GM12892 (cell line): ENCODE data around the gene CMIP.
"Not testable (repeated sequence)": the region's sequence is repeated elsewhere in the genome, so short reads cannot be mapped to it uniquely, and the experiment has no call there.

Experiments
- DNase-seq: peaks from one replicate; pipeline ENCODE4 v3.0.0; 2011; ENCODE audit not compliant: insufficient read length
- FAIRE-seq: peaks from 2 replicates; lab custom pipeline; 2011; peaks lifted over from hg19 to GRCh38; lab: Jason Lieb, UNC
- POLR2A ChIP-seq: IDR thresholded peaks from 2 replicates; pipeline ENCODE4 v1.6.1; 2011; ENCODE audit warnings: low read depth, low read length, control low read depth
- POLR2AphosphoS5 ChIP-seq: IDR thresholded peaks from 2 replicates; pipeline ENCODE4 v1.6.1; 2011; ENCODE audit warnings: low read depth, low read length, control low read depth
- TAF1 ChIP-seq: IDR thresholded peaks from 2 replicates; pipeline ENCODE4 v1.6.1; 2011; ENCODE audit warnings: low read depth, mild to moderate bottlenecking, control low read depth, low read length, borderline replicate concordance

The CMIP gene

DNA sequence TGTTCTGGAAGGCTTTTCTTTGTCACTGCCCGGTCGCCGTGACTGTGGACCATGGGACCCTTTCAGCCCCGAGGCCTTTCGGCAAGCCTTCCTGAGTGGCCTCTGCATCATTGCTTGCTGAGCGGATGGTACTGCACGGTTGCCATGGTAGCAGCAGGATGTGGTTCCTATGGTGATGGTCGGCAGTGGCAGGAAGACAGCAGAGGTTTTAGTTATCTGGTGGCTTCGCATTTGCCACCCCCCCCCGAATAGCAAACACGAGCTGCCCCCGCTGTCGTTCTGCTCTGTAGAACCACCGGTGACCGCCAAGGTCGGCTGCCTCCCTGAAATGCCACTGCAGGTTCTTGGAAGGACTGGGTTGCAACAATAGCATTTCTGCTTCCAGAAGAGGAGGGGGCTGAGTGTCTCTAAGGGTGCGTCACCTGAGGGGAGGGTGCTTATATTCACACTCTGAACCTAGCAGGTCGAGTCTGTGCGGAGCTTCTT, 76.6 kb downstream of the CMIP start:
- DNase-seq (peak; percentile 48), FAIRE-seq (no peak)
- no peak for TF ChIP-seq POLR2AphosphoS5
- no peak for TF ChIP-seq TAF1
- TF ChIP-seq POLR2A, result no peak

GRCh38 chr16:81522108-81522701, 77.6 kb downstream of the CMIP start:
- FAIRE-seq (no peak), DNase-seq (no peak)
- TF ChIP-seq POLR2AphosphoS5 (no peak), POLR2A (no peak), TAF1 (no peak)

GRCh38 chr16:81522851-81523250, 78.2 kb downstream of the CMIP start:
- not testable (repeated sequence) for DNase-seq, FAIRE-seq

DNA sequence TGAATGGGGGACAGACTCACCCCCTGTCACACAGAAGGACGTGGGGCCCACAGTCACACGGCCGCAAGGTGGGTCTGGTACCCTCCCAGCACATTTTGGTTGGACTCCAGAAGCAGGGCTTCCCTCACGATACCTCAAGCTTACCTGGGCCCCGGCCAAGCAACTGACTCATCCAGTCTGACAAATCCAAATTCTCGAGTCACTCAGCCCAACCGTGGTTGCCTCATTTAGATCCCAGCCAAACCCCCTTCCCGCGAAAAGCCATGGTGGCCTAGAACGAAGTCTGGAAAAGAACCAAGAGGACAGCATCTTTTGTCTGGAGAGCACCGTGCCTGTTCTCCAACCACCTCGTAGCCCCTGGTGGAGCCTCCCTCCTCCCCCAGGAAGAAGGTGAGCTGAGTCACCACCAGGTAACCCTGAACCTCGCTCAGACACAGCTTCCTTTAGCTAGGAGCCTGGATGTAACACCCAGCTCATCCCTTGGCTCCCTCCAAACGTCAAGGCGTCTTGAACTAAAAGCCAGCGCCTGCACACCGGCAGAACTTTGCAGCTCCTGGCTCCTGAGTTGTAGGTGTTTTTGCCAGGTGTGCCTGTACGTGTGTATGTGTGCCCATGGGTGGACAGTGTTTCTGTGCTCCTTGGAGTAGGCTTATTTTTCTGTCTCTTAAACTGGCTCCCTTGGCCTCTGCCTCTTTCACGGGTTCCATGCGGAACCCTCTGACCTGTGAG, 78.9 kb downstream of the CMIP start:
- DNase-seq, result no peak

DNA sequence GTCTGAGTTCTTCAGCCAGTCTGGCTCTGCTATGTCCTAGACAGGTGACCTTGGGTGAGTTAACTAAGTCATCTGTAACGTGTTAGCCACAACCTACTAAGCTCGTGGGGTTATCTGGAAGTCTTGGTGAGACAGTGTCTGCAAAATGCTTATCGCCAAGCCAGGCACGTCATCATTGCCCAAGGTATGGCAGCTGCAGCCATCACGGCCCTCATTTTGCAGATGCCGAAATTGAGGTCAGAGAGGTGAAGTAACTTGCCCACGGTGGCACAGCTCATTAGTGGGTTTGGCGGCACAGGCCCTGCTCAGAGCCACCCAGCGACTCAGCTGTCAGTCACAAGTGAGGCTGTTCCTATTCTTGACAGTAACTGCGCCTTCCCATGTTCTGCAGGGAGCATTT, 79.8 kb downstream of the CMIP start:
- DNase-seq (no peak), FAIRE-seq (no peak)
- TF ChIP-seq TAF1 (no peak), POLR2AphosphoS5 (no peak), POLR2A (no peak)

More for the DNA sequence above, 78.9 kb downstream of the CMIP start:
- FAIRE-seq, result no peak
- TF ChIP-seq POLR2AphosphoS5 (no peak), POLR2A (no peak), TAF1 (no peak)

DNA sequence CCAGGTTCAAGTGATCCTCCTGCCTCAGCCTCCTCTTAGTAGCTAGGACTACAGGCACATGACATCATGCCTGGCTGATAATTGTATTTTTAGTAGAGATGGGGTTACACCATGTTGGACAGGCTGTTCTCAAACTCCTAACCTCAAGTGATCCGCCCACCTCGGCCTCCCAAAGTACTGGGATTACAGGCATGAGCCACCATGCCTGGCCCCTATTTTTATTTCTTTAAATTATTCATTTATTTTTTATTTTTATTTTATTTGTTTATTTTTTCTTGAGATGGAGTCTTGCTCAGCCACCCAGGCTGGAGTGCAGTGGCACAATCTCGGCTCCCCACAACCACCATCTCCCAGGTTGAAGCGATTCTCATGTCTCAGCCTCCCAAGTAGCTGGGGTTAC, 80.3 kb downstream of the CMIP start:
- not testable (repeated sequence) for DNase-seq, FAIRE-seq

DNA sequence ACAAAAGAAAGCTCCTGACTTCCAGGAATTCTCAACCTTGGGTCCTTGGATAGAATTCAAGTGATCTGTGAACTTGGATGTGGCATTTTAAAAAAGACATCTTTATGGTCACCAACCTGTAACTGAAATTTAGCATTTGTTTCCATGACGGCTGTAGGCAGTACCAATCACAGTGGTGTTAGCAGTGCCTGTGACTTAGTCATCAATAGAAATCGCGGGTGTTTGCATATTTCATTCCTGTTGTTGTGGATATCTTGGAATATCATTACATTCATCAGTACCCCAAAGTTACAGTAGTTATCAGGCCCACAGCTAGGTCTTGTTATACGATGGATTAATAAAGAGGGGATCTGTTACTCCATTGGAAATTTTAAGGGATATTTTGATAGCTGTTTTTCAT, 81.6 kb downstream of the CMIP start:
- no peak for DNase-seq
- no peak for TF ChIP-seq TAF1
- TF ChIP-seq POLR2A, result no peak
- no peak for TF ChIP-seq POLR2AphosphoS5
- no peak for FAIRE-seq

GRCh38 chr16:81526935-81527334, 82.3 kb downstream of the CMIP start:
- no peak for TF ChIP-seq POLR2A
- TF ChIP-seq TAF1, result no peak
- TF ChIP-seq POLR2AphosphoS5, result no peak
- no peak for DNase-seq
- FAIRE-seq, result no peak

DNA sequence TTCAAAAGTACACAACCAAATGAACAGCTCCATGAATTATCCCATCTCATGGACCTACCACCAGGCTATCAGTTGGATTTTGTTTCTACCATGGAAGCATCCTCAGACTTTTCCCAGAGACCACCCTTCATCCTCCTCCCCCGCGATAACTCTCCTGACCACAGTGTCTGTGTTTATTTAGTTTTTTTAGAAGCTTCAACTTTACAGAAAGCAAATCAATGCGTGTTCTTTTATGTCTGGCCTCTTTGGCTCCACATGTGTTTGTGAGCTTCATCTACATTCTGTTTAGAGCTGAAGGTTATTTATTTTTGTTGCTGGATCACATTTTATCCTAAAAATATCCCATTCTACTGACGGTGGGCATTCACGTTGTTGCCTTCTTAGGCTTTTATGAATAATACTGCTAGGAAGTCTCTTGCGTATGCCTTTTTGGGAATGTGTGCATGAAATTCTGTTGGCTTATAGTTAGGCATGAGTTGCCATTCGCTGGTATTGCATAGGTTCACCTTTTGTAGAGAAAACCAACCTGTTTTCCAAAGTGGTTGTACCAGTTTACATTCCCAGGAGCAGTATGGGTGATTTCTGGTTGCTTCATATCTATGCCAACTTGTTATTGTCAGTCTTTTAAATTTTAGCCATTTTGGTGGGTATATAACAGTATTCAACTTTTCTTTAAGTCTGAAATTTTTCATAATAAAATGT, 83.0 kb downstream of the CMIP start:
- DNase-seq, result no peak
- FAIRE-seq, result no peak
- no peak for TF ChIP-seq POLR2AphosphoS5
- no peak for TF ChIP-seq POLR2A
- TF ChIP-seq TAF1, result no peak

- DNase-seq, result no peak
- FAIRE-seq, result no peak
- no peak for TF ChIP-seq POLR2A
- no peak for TF ChIP-seq TAF1
- TF ChIP-seq POLR2AphosphoS5, result no peak
Observed at GRCh38 chr16:81528256-81528655, 83.6 kb downstream of the CMIP start.

DNA sequence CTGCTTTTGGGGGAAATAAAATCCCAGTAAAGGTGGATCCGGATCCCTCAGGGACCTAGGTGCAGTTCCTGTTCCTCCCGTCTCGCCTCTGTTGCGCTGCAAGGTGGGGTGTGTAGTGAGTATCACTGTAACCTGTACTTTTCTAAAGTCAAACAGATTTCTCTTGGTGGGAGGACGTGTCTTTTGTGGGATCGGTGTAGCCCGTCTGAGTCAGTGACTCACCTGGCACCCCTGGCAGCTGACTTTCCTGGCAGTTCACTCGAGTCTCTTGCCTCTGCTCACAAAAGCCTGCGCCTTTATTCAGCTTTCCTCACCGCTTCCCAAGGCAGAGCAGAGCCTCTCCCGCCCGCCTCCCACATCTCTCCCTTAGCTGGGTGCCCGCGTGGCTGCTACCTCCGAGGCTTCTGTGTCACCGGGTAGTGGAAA, 85.7 kb downstream of the CMIP start:
- FAIRE-seq, result no peak
- TF ChIP-seq POLR2AphosphoS5, result no peak
- DNase-seq, result no peak

DNA sequence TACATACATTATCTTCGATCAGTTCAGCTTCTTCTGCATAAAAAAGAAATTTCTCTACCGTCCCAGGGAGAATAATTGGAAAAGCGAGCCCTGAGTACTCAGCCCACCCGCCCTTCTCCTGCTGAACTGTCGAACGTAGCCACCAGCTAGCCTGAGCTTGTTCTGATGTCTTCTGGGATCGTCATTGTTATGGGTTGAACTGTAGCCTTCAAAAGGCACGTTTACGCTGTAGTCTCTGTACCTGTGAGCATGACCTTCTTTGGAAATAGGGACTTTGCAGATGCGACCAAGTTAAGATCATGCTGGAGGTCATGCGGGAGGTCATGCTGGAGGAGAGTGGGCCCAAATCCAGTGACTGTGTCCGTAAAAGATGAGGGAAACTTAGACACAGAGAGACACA, 86.2 kb downstream of the CMIP start:
- TF ChIP-seq TAF1, result no peak
- no peak for TF ChIP-seq POLR2AphosphoS5
- TF ChIP-seq POLR2A, result no peak
- FAIRE-seq, result no peak
- no peak for DNase-seq

GRCh38 chr16:81531419-81531821, 86.8 kb downstream of the CMIP start:
- FAIRE-seq (no peak), DNase-seq (no peak)
- TF ChIP-seq POLR2AphosphoS5 (no peak), TAF1 (no peak), POLR2A (no peak)
